Spleen (tissue), 7 donors: ENCODE results near the gene ITGA6.

Source experiments
- CTCF ChIP-seq, 11 experiments: fragments of 200-600 bp in 7 of 11; fragments of 450-650 bp in 4 of 11; sonication (generic) in 4 of 11; IDR thresholded peaks in 8 of 11; conservative IDR thresholded peaks in 3 of 11; 1 replicate in 7 of 11; 2 replicates in 4 of 11; pipeline versions ENCODE4 v1.4.0 to v1.8.0; 2016 to 2021; ENCODE audit warnings: antibody characterized with exemption in 11 of 11, inconsistent platforms in 4 of 11, mild to moderate bottlenecking in 1 of 11
- POLR2A ChIP-seq, 3 donors: fragments of 450-650 bp; IDR thresholded peaks; one replicate each; pipeline ENCODE4 v1.5.1; 2017; ENCODE audit warnings: antibody characterized with exemption in 3 of 3, mild to moderate bottlenecking in 1 of 3
- donor health status: DM: no; HTN: no; CAD: no; lungs with moderate emphysema.
- donor health status: DM: no; HTN: no; CAD: no.
- donor health status: DM: no; HTN: no; CAD: no.

- TF ChIP-seq POLR2A (IDR thresholded peaks at IDR 0.05) (no peak), CTCF (IDR thresholded peaks at IDR 0.05 in 8 of 11, conservative IDR thresholded peaks at IDR 0.05 in 3 of 11) (no peak)
These were observed 45.2 kb downstream of the ITGA6 start for GRCh38 chr2:172472446-172473033.
